Thoracic aorta (tissue), 2 donors: ENCODE measurements around the gene ARHGEF3. TPM values are rescaled to one million over a fixed set of nuclear protein-coding genes. Genes with fewer than 3 reads are reported as not detected.

Source experiments
- ATAC-seq: fragments of 150-250 bp; one replicate; pipeline ENCODE4 v1.8.0; 2017; ENCODE audit warnings: low read depth; ENCODE audit not compliant: insufficient number of reproducible peaks, low FRiP score
- DNase-seq: peaks from one replicate; pipeline ENCODE4 v3.0.0-alpha.2; 2020; ENCODE audit warnings: low spot score
- H3K27ac ChIP-seq, 2 donors: fragments of 200-600 bp; sonication (generic); 1 replicate in 1 of 2; 2 replicates in 1 of 2; pipeline ENCODE4 v1.5.1; 2016; ENCODE audit warnings: mild to moderate bottlenecking in 2 of 2, moderate library complexity in 2 of 2
- H3K27me3 ChIP-seq: fragments of 200-600 bp; sonication (generic); replicated peaks from 2 replicates; pipeline ENCODE4 v1.6.0; 2016; ENCODE audit warnings: mild to moderate bottlenecking; ENCODE audit not compliant: insufficient read depth
- H3K36me3 ChIP-seq: fragments of 200-600 bp; sonication (generic); one replicate; pipeline ENCODE4 v1.5.1; 2016
- H3K4me1 ChIP-seq, 2 donors: fragments of 200-600 bp; sonication (generic); 1 replicate in 1 of 2; 2 replicates in 1 of 2; pipeline versions ENCODE4 v1.5.1 to v1.6.0; 2016; ENCODE audit warnings: low read depth in 2 of 2, mild to moderate bottlenecking in 1 of 2; ENCODE audit not compliant: control insufficient read depth in 1 of 2
- H3K4me3 ChIP-seq: fragments of 200-600 bp; sonication (generic); 2 replicates; pipeline ENCODE4 v1.5.1; 2016; ENCODE audit warnings: mild to moderate bottlenecking
- H3K9me3 ChIP-seq: fragments of 200-600 bp; sonication (generic); 2 replicates; pipeline ENCODE4 v1.5.1; 2016
- total RNA-seq, 2 donors: library from RNA; depleted of rRNA; stranded (reverse); fragments of >200 nt; gene quantifications; one replicate each; pipeline versions ENCODE4 v1.1.0 to v1.2.3, GENCODE V29; 2016
- TF ChIP-seq, protein P1 (sequence below): fragments of 200-600 bp; sonication (generic); IDR thresholded peaks from one replicate; pipeline ENCODE4 v1.5.1; 2019; ENCODE audit warnings: antibody characterized with exemption

The ARHGEF3 gene
- total RNA-seq, 2 donors from 2014 or later = 13.9 to 21.9 TPM

DNA sequence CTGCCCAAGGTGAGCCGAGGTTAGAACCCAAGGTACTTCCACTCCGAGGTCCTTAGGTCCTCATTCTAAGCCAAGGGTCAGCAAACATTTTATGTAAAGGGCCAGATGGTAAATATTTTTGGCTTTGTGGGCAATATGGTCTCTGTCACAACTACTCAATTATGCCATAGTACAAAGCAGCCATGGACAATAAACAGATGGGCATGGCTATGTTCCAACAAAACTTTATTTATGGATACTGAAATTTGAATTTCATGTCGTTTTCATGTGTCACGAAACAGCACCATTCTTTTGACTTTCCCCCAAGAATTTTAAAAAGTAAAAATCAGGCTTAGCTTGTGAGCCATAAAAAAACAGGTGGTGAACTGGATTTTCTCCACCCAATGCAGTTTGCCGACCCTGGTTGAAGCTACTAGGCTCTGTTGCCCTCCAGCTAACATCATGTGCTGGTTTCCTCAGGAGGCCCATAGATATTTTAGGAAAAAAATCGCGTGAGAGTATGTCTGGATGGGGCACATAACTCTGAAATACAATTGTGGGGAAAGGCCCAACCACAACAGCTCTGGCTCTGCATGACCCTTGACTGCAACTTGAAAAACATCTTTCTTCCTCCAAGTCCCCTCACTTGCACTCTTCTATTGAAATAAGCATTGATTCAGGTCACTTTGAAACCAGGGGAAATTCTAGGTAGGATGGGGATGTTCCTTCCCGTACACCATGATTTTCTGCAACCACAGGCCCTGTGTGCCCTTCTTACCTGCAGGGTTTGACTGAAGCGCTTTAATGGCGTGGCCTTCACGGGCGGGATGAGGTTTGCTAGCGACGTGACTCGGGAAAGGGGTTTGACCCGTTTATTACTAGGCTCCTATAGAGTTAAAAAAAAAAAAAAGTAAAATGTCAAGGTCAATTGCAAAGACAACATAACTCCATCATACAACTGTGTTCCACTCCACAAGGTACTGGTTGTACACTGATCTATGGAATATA is 28.5 kb downstream of the ARHGEF3 start:
- H3K27ac ChIP-seq = no peak overlapping the region

DNA sequence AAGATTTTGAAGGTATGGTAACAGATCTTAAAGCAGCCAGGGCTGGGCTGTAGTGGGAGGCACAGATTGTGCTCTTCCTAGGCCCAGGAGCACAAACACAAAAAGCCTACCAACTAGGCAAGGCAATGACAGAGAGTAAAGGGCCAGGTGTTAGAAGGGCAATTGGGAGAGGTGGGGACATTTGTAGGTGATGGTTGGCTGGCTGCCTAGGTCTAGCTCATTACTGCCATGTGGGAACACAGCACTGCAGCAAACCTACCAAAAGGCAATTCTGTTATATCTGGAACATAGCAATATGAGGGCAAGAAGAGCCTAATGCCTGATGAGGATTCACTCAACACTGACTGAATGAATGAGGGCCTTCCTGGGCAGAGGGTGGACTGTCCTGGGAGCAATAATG is 30.4 kb downstream of the ARHGEF3 start:
- Histone ChIP-seq H3K4me3 (no peak overlapping the region), H3K27ac (no peak overlapping the region), H3K9me3 (no peaks in the 10 kb centered on the region), H3K4me1 (peaks cover 0 to 5% of the 10 kb centered on the region in 2 donors), H3K36me3 (no peaks in the 10 kb centered on the region), H3K27me3 (no peaks in the 10 kb centered on the region)
- TF ChIP-seq, protein P1, sequence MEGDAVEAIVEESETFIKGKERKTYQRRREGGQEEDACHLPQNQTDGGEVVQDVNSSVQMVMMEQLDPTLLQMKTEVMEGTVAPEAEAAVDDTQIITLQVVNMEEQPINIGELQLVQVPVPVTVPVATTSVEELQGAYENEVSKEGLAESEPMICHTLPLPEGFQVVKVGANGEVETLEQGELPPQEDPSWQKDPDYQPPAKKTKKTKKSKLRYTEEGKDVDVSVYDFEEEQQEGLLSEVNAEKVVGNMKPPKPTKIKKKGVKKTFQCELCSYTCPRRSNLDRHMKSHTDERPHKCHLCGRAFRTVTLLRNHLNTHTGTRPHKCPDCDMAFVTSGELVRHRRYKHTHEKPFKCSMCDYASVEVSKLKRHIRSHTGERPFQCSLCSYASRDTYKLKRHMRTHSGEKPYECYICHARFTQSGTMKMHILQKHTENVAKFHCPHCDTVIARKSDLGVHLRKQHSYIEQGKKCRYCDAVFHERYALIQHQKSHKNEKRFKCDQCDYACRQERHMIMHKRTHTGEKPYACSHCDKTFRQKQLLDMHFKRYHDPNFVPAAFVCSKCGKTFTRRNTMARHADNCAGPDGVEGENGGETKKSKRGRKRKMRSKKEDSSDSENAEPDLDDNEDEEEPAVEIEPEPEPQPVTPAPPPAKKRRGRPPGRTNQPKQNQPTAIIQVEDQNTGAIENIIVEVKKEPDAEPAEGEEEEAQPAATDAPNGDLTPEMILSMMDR = no peak
- DNase-seq (no peak), ATAC-seq (no peak)

More for the DNA sequence above, 28.5 kb downstream of the ARHGEF3 start:
- H3K27me3 ChIP-seq = no peaks in the 10 kb centered on the region
- H3K9me3 ChIP-seq = no peaks in the 10 kb centered on the region
- TF ChIP-seq, protein P1 = no peak
- no peaks in the 10 kb centered on the region for H3K36me3 ChIP-seq
- no peak overlapping the region for H3K4me3 ChIP-seq
- DNase-seq = no peak
- ATAC-seq = no peak
- peaks cover 4 to 5% of the 10 kb centered on the region in 2 donors for H3K4me1 ChIP-seq

DNA sequence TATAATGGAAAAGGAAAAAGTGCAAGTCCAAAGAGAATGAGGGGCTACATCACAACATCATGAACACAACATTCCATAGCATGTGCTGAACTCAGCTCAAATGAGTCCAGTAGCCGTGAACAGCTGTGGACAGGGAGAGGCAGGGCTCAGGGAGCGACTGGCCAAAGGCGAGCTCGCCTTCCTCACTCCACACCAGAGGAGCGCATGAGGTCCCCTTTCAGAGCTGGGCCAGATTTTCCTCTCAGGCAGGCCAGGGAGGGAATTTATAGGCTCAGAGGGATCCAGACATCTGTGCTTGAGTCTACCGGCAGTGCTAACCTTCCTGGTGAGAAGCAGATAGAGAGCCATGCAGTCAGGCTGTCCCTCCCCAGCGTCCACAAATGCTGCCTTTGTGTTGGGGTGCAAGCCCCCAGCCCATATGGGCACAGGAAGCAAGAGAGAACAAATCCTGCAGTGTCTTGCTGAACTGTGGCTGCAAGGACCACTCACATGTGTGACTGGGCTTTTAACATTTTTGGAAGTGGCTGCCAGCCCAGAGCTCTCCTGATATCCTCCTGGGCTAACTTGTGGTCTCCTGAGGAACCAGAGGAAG is 32.5 kb downstream of the ARHGEF3 start:
- no peaks in the 10 kb centered on the region for H3K27me3 ChIP-seq
- no peaks in the 10 kb centered on the region for H3K36me3 ChIP-seq
- DNase-seq (no peak), ATAC-seq (no peak)
- no peak overlapping the region for H3K4me3 ChIP-seq
- H3K4me1 ChIP-seq = peaks cover 0 to 5% of the 10 kb centered on the region in 2 donors
- H3K9me3 ChIP-seq = no peaks in the 10 kb centered on the region
- no peak overlapping the region for H3K27ac ChIP-seq
- TF ChIP-seq, protein P1 = no peak

DNA sequence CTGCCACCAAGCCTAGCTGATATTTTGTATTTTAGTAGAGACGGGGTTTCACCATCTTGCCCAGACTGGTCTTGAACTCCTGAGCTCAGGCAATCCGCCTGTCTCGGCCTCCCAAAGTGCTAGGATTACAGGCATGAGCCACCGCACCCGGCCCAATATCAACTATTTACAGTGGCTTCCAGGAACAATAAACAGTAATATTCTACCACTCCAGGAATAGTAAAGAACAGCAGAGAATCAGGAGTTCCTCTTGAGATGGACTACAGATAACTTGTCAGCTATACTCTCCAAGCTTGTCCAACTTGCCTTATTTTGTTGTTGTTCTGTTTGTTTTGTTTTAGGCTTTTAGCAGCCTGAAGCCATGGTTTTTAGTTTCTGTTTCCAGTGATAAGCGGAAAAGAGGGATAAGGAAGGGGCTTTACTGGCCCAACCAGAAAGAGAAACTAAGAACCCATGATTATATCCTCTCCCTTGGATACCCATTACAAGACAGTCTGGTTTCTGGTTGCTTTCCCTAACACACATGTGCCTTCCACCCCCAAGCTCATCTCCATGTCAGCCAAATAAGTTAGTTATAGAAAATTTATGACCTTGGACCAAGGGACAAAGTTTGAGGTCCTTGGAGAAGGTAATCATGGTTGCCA is 36.7 kb downstream of the ARHGEF3 start:
- no peak overlapping the region for H3K4me3 ChIP-seq
- ATAC-seq = no peak
- TF ChIP-seq, protein P1 = no peak
- H3K9me3 ChIP-seq = no peaks in the 10 kb centered on the region
- H3K27ac ChIP-seq = no peak overlapping the region
- no peaks in the 10 kb centered on the region for H3K27me3 ChIP-seq
- H3K36me3 ChIP-seq = no peaks in the 10 kb centered on the region
- peaks cover 0 to 5% of the 10 kb centered on the region in 2 donors for H3K4me1 ChIP-seq
- no peak for DNase-seq

DNA sequence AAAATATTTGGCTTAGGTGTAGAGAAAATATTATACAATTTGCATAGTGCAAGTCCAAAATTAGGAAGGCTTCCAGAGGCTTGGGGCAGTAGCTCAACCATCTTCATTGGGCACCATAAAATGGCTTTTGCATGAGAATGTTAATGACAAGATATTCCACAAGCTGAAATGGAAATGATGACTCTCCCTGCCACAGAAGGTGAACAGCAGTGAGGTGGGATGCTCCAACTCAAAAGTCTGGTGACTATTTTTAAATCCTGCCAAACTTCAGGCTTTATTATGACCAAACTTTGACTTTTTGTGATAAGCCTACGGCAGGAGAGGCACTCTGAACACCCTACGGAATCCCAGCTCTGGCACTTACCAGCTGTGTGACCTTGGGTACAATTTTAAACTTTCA is 37.6 kb downstream of the ARHGEF3 start:
- H3K4me3 ChIP-seq = no peak overlapping the region
- DNase-seq = no peak
- no peak for ATAC-seq
- TF ChIP-seq, protein P1 = no peak
- peaks cover 0 to 3% of the 10 kb centered on the region in 2 donors for H3K4me1 ChIP-seq
- H3K9me3 ChIP-seq = no peaks in the 10 kb centered on the region
- no peaks in the 10 kb centered on the region for H3K27me3 ChIP-seq
- H3K27ac ChIP-seq = no peak overlapping the region
- no peaks in the 10 kb centered on the region for H3K36me3 ChIP-seq
